HFFc6 (cell line): ENCODE data around the gene LAMC2. TPM values are rescaled to one million over a fixed set of nuclear protein-coding genes. Genes with fewer than 3 reads are reported as not detected.

ENCODE experiments used
- DNase-seq: peaks from one replicate; pipeline ENCODE4 v3.0.0-alpha.2; 2018
- H3K27ac Mint-ChIP-seq: 2 replicates; pipeline ENCODE4 v1.8.0; 2020; ENCODE audit warnings: mild to moderate bottlenecking, mixed read lengths
- H3K27me3 Mint-ChIP-seq: 2 replicates; pipeline ENCODE4 v1.8.0; 2021; ENCODE audit warnings: mild to moderate bottlenecking, moderate library complexity, mixed read lengths; ENCODE audit not compliant: insufficient read depth
- H3K36me3 Mint-ChIP-seq: 2 replicates; pipeline ENCODE4 v1.8.0; 2021; ENCODE audit warnings: low read depth, mixed read lengths
- H3K4me1 Mint-ChIP-seq: 2 replicates; pipeline ENCODE4 v1.8.0; 2020; ENCODE audit warnings: low read depth, mixed read lengths
- H3K4me3 Mint-ChIP-seq: 2 replicates; pipeline ENCODE4 v1.8.0; 2020; ENCODE audit warnings: mild to moderate bottlenecking, moderate library complexity, mixed read lengths
- H3K9me3 Mint-ChIP-seq: 2 replicates; pipeline ENCODE4 v1.8.0; 2020; ENCODE audit warnings: mild to moderate bottlenecking, mixed read lengths
- total RNA-seq, 6 experiments: library from RNA; stranded (reverse); fragmentation: NEBNext Ultra II Directional; extraction: Animal tissue kit (Norgen Biotek cat#: 25700); gene quantifications; 2 replicates in 1 of 6; 3 replicates in 5 of 6; pipeline ENCODE4 v1.2.3, GENCODE V29; 2021
- TF ChIP-seq, protein P1 (sequence below): fragments of 200-600 bp; sonication (generic); IDR thresholded peaks from 2 replicates; pipeline ENCODE4 v1.5.0; 2021; ENCODE audit warnings: antibody characterized with exemption, mild to moderate bottlenecking

The LAMC2 gene
- total RNA-seq, 6 experiments from 2014 or later = 1.5 to 2.3 (median 1.7) TPM

- DNase-seq = no peak
- H3K4me3 Mint-ChIP-seq = no peak overlapping the region
- H3K9me3 Mint-ChIP-seq = no peaks in the 10 kb centered on the region
Measured at GRCh38 chr1:183215076-183215720, 29.1 kb downstream of the LAMC2 start.

GRCh38 chr1:183215936-183216335, 29.9 kb downstream of the LAMC2 start:
- TF ChIP-seq, protein P1, sequence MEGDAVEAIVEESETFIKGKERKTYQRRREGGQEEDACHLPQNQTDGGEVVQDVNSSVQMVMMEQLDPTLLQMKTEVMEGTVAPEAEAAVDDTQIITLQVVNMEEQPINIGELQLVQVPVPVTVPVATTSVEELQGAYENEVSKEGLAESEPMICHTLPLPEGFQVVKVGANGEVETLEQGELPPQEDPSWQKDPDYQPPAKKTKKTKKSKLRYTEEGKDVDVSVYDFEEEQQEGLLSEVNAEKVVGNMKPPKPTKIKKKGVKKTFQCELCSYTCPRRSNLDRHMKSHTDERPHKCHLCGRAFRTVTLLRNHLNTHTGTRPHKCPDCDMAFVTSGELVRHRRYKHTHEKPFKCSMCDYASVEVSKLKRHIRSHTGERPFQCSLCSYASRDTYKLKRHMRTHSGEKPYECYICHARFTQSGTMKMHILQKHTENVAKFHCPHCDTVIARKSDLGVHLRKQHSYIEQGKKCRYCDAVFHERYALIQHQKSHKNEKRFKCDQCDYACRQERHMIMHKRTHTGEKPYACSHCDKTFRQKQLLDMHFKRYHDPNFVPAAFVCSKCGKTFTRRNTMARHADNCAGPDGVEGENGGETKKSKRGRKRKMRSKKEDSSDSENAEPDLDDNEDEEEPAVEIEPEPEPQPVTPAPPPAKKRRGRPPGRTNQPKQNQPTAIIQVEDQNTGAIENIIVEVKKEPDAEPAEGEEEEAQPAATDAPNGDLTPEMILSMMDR = no peak
- Mint-ChIP-seq H3K4me1 (peaks cover 55% of the 10 kb centered on the region), H3K27ac (no peak overlapping the region), H3K27me3 (no peaks in the 10 kb centered on the region; the same call in 1 of the 2 replicates), H3K4me3 (no peak overlapping the region), H3K9me3 (no peaks in the 10 kb centered on the region), H3K36me3 (no peaks in the 10 kb centered on the region)
- no peak for DNase-seq

More at GRCh38 chr1:183215076-183215720, 29.1 kb downstream of the LAMC2 start:
- Mint-ChIP-seq H3K27me3 (no peaks in the 10 kb centered on the region; the same call in 1 of the 2 replicates), H3K36me3 (no peaks in the 10 kb centered on the region), H3K27ac (no peak overlapping the region), H3K4me1 (peaks cover 62% of the 10 kb centered on the region)
- TF ChIP-seq, protein P1 = no peak

DNA sequence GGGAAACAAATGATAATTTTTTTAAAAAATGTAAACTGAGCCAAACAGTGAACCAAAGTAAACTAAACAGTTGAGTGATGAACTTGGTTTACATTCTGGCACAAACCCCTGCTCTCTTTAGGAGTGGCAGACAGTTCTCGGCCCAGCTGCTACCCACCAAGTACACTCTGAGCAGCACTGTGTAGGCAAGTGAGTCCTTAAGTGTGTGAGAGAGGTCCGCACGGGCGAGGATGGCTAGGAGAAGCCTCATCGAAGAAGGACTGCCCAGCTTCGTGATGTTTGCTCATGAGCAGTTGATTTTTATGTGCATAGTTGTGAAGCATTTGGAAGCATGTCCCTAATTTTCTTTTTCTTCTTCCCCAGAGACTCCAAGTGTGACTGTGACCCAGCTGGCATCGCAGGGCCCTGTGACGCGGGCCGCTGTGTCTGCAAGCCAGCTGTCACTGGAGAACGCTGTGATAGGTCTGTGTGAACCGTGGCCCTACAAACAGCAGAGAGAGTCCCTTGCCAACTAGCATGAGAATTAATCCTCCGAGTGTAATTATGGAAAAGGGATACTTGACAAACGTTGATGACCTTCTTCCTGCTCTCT, 32.1 kb downstream of the LAMC2 start:
- H3K27me3 Mint-ChIP-seq = peaks cover 1% of the 10 kb centered on the region; the same call in 1 of the 2 replicates
- peaks cover 47% of the 10 kb centered on the region for H3K4me1 Mint-ChIP-seq
- no peaks in the 10 kb centered on the region for H3K9me3 Mint-ChIP-seq
- no peak for DNase-seq
- H3K27ac Mint-ChIP-seq = no peak overlapping the region
- H3K4me3 Mint-ChIP-seq = no peak overlapping the region
- no peaks in the 10 kb centered on the region for H3K36me3 Mint-ChIP-seq
- TF ChIP-seq, protein P1 = no peak

DNA sequence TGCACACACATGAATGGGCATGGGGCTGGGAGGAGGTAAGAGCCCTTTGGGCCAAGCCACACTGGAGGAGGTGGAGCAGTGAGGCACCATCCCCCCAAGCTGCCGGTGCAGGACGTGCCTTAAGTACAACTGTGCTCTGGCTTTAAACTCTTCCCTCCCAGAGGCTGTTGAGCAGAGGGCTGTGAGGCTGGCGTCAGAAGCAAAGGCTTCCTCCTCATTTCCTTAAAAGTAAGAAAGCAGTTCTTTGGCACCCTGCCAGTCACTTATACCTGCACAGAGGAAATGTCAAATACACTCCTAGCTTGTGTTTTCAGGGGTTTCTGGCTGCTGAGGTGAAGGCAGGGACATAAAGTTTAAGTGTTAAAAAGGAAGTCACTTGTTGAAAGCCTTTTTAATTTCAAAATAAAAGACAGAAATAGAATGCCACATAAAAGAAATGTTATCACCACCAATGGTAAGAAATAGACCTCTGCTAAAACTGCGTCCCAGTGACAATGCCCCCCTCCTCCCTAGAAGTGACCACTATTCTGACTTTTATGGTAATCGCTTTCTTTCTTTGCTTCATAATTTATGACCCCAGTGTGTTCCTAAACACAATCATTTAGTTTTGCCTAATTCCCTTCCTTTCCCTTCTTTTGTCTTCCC, 33.0 kb downstream of the LAMC2 start:
- no peak overlapping the region for H3K4me3 Mint-ChIP-seq
- TF ChIP-seq, protein P1 = no peak
- no peaks in the 10 kb centered on the region for H3K9me3 Mint-ChIP-seq
- H3K27ac Mint-ChIP-seq = no peak overlapping the region
- no peak for DNase-seq
- H3K36me3 Mint-ChIP-seq = no peaks in the 10 kb centered on the region
- H3K27me3 Mint-ChIP-seq = peaks cover 1% of the 10 kb centered on the region; the same call in 1 of the 2 replicates
- H3K4me1 Mint-ChIP-seq = peaks cover 46% of the 10 kb centered on the region

GRCh38 chr1:183219616-183220009, 33.5 kb downstream of the LAMC2 start:
- Mint-ChIP-seq H3K27me3 (peaks cover 1% of the 10 kb centered on the region; the same call in 1 of the 2 replicates), H3K27ac (no peak overlapping the region), H3K4me3 (no peak overlapping the region), H3K9me3 (no peaks in the 10 kb centered on the region), H3K36me3 (no peaks in the 10 kb centered on the region), H3K4me1 (peaks cover 40% of the 10 kb centered on the region)
- TF ChIP-seq, protein P1 = no peak
- no peak for DNase-seq
